Right ventricle myocardium inferior (tissue), 1 donor: ENCODE measurements around the gene GLYR1. TPM values are rescaled to one million over a fixed set of nuclear protein-coding genes. Genes with fewer than 3 reads are reported as not detected.

Experiments
- ATAC-seq: fragments of 200-7000 bp; cut with Tn5 transposase; one replicate; pipeline ENCODE4 v1.9.1; 2020; ENCODE audit warnings: mild to moderate bottlenecking, moderate library complexity
- DNase-seq: peaks from one replicate; pipeline ENCODE4 v3.0.0; 2021; ENCODE audit errors: missing footprints
- intact Hi-C: fragments of 100-400 bp; cut with DNase I; formaldehyde crosslinking; loops from one replicate; pipeline ENCODE4 v1.11.0; 2022
- total RNA-seq: library from RNA; stranded (reverse); fragmentation: NEBNext Ultra II Directional; extraction: Animal tissue kit (Norgen Biotek cat#: 25700); gene quantifications from one replicate; pipeline ENCODE4 v1.2.1, GENCODE V29; 2021
- donor health status: DM: no; HTN: yes; CAD: no; lungs with severe emphysema.

GLYR1 gene
- total RNA-seq, 1 donor from 2014 or later: 88.8 TPM

- DNase-seq (no peak), ATAC-seq (no peak)
- intact Hi-C loops: no loop called here
Measured at GRCh38 chr16:4755687-4756086, 91.4 kb downstream of the GLYR1 start.

- intact Hi-C loops: no loop called here
- no peak for DNase-seq
- no peak for ATAC-seq
Measured at GRCh38 chr16:4754865-4755264, 92.2 kb downstream of the GLYR1 start.

GRCh38 chr16:4753227-4753626 is 93.9 kb downstream of the GLYR1 start:
- intact Hi-C loops: no loop called here
- DNase-seq (no peak), ATAC-seq (no peak)

Other genes with a start within 250 kb of the GLYR1 start
- gene UBALD1, start 232.4 kb downstream of the GLYR1 start, total RNA-seq: 26.2 TPM
- gene MGRN1, start 222.5 kb downstream of the GLYR1 start, total RNA-seq: 32.2 TPM
- gene NUDT16L1, start 153.7 kb downstream of the GLYR1 start, total RNA-seq: 52.3 TPM
- gene ANKS3, start 113.0 kb downstream of the GLYR1 start, total RNA-seq: 9.1 TPM
- 1.5 TPM for gene DNAAF8, start 112.8 kb downstream of the GLYR1 start, total RNA-seq
- gene ZNF500, start 80.1 kb downstream of the GLYR1 start, total RNA-seq: 6.5 TPM
- gene SEPTIN12, start 58.9 kb downstream of the GLYR1 start, total RNA-seq: not detected
- not detected for gene SMIM22, start 51.9 kb downstream of the GLYR1 start, total RNA-seq
- gene ROGDI, start 44.7 kb downstream of the GLYR1 start, total RNA-seq: 102 TPM
- 45.2 TPM for gene UBN1, start 193 bp upstream of the GLYR1 start, total RNA-seq
- gene PPL, start 89.9 kb upstream of the GLYR1 start, total RNA-seq: 20.2 TPM
- gene SEC14L5, start 111.0 kb upstream of the GLYR1 start, total RNA-seq: 23.5 TPM
- 6.5 TPM for gene NAGPA, start 186.6 kb upstream of the GLYR1 start, total RNA-seq
- 3.5 TPM for gene C16orf89, start 218.7 kb upstream of the GLYR1 start, total RNA-seq
- 7.7 TPM for gene ALG1, start 224.6 kb upstream of the GLYR1 start, total RNA-seq